ENCODE data around the gene POC1B.

Gene POC1B

GRCh38 chr12:89389755-89390661 lies 135.8 kb downstream of the POC1B start:
- DNase-seq (ENCODE audit: low spot score): no peak

DNA sequence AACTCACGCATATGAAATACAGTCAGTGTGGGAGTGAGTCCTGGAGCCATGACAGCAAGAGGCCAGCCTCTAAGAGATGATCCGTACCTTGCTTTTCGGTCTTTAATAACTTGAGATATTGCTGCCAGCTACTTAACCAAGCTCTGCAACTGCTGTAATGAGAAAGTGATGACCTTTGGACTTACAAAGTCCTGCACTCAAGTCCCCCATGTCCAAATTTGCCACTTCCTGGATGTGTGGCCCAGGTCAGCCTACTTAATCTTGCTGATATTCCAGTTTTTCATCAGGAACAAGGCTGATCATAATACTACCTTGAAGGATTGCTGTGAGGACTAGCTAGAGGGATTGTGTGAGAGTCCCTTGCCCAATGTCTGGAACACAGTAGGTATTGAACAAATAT lies 139.7 kb downstream of the POC1B start:
- DNase-seq (ENCODE audit: low spot score): no peak

GRCh38 chr12:89384807-89385206 lies 141.0 kb downstream of the POC1B start:
- DNase-seq (ENCODE audit: low spot score): no peak

GRCh38 chr12:89384050-89384758 lies 141.6 kb downstream of the POC1B start:
- no peak for DNase-seq (ENCODE audit: low spot score)

GRCh38 chr12:89383235-89384049 lies 142.4 kb downstream of the POC1B start:
- DNase-seq (ENCODE audit: low spot score): no peak

DNA sequence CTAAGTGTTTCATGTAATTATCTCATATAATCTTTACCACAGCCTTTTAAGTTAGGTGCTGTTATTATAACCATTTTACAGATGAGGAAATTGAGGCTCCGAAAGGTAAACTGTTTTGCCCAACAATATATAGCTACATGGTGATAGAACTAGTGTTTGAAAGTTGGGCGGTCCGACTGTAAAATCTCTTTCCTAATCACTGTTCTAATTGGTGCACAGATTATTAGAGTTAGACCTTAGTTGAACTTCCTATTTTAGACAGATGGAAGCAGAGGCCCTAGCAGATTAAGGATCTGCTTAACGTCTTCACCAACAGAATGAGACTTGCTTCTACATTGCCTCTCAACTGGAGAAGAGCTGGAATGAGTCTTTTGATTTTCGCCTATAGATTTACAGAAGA lies 143.5 kb downstream of the POC1B start:
- DNase-seq (ENCODE audit: low spot score): no peak

GRCh38 chr12:89379839-89380467 lies 145.9 kb downstream of the POC1B start:
- no peak for DNase-seq (ENCODE audit: low spot score)

- no peak for DNase-seq (ENCODE audit: low spot score)
These were observed 146.6 kb downstream of the POC1B start for GRCh38 chr12:89379148-89379838.

DNA sequence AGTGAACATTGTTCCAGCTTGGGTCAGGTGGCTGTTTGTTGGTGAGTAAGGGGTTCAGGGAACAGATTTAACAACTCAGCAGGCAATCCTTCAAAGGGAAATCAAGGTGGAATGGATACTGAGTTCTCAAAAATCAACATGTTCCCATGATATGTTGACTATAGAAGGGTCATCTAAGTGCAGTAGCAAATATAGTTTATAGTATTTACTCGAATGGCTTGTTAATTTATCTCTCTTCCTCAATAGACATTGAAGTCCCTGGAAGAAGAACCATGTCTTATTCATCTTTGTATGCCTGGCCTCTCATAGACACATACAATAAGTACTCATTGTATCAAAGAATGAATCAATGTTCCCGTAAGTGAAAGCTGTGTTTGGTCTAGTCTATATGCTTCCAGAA lies 149.0 kb downstream of the POC1B start:
- DNase-seq (ENCODE audit: low spot score): no peak

GRCh38 chr12:89376202-89376529 lies 149.7 kb downstream of the POC1B start:
- no peak for DNase-seq (ENCODE audit: low spot score)

GRCh38 chr12:89373763-89374572 lies 151.9 kb downstream of the POC1B start:
- no peak for DNase-seq (ENCODE audit: low spot score)

- DNase-seq (ENCODE audit: low spot score): no peak
These were observed 153.1 kb downstream of the POC1B start for GRCh38 chr12:89372584-89373370.

GRCh38 chr12:89370850-89371249 lies 155.0 kb downstream of the POC1B start:
- DNase-seq (ENCODE audit: low spot score): no peak

- no peak for DNase-seq (ENCODE audit: low spot score)
These were observed 155.4 kb downstream of the POC1B start for GRCh38 chr12:89370421-89370831.

Small RNAs within 50 kb of the gene (small RNA-seq; reads per million reads assigned to genes)
- gene AC025034.2 (0 reads per million in 2 experiments), gene POC1B-GALNT4 (0 reads per million in 2 experiments)

All from SK-N-DZ (cell line).